Left kidney (tissue), 2 donors: ENCODE data around the gene PUM2. TPM values are rescaled to one million over a fixed set of nuclear protein-coding genes. Genes with fewer than 3 reads are reported as not detected.
"Not testable (repeated sequence)": the region's sequence is repeated elsewhere in the genome, so short reads cannot be mapped to it uniquely, and the experiment has no call there.

ENCODE experiments used
- DNase-seq: peaks from one replicate; pipeline ENCODE4 v3.0.0-alpha.2; 2013
- polyA plus RNA-seq: library from polyadenylated mRNA; unstranded; fragments of 120-200 nt; gene quantifications from one replicate; pipeline ENCODE4 v1.2.1, GENCODE V29; 2013; ENCODE audit not compliant: insufficient read length

PUM2 gene
- polyA plus RNA-seq, 1 donor, result 123 TPM

- no peak for DNase-seq
Measured at GRCh38 chr2:20370191-20370590, 19.5 kb upstream of the PUM2 start.

- no peak for DNase-seq
Measured at GRCh38 chr2:20369366-20369765, 18.7 kb upstream of the PUM2 start.

GRCh38 chr2:20368706-20369105 is 18.1 kb upstream of the PUM2 start:
- no peak for DNase-seq

- not testable (repeated sequence) for DNase-seq
Measured at GRCh38 chr2:20367929-20368328, 17.3 kb upstream of the PUM2 start.

- no peak for DNase-seq
Measured at GRCh38 chr2:20366672-20367116, 16.1 kb upstream of the PUM2 start.

GRCh38 chr2:20365249-20365817 is 14.7 kb upstream of the PUM2 start:
- DNase-seq, result no peak

GRCh38 chr2:20363578-20363977 is 12.9 kb upstream of the PUM2 start:
- no peak for DNase-seq

- no peak for DNase-seq
Measured at GRCh38 chr2:20362701-20363435, 12.2 kb upstream of the PUM2 start.

GRCh38 chr2:20361893-20362292 is 11.2 kb upstream of the PUM2 start:
- no peak for DNase-seq

- DNase-seq, result no peak
Measured at GRCh38 chr2:20359096-20359495, 8.5 kb upstream of the PUM2 start.

GRCh38 chr2:20357638-20358389 is 7.2 kb upstream of the PUM2 start:
- no peak for DNase-seq

- DNase-seq, result no peak
Measured at GRCh38 chr2:20356042-20356441, 5.4 kb upstream of the PUM2 start.

GRCh38 chr2:20355131-20355530 is 4.5 kb upstream of the PUM2 start:
- DNase-seq, result no peak

- no peak for DNase-seq
Measured at GRCh38 chr2:20353241-20353992, 2.8 kb upstream of the PUM2 start.

- DNase-seq, result no peak
Measured at GRCh38 chr2:20352581-20353216, 2.1 kb upstream of the PUM2 start.

GRCh38 chr2:20352230-20352578 is 1.6 kb upstream of the PUM2 start:
- DNase-seq, result no peak

GRCh38 chr2:20351555-20352229 is 1.0 kb upstream of the PUM2 start:
- DNase-seq, result no peak

- DNase-seq, result peak; percentile 67
Measured at GRCh38 chr2:20350041-20350712, 467 bp downstream of the PUM2 start.

GRCh38 chr2:20349513-20349921 is 1.1 kb downstream of the PUM2 start:
- no peak for DNase-seq

- no peak for DNase-seq
Measured at GRCh38 chr2:20348542-20348941, 2.1 kb downstream of the PUM2 start.
